HG02571 (cell line): ENCODE data around the gene MEGF8.
"Not testable (repeated sequence)": the region's sequence is repeated elsewhere in the genome, so short reads cannot be mapped to it uniquely, and the experiment has no call there.

Experiments
- ATAC-seq: cut with Tn5 transposase; IDR thresholded peaks from one replicate; pipeline ENCODE4 v1.9.1; 2021; ENCODE audit warnings: mild to moderate bottlenecking, moderate library complexity; ENCODE audit not compliant: unreplicated experiment

Gene MEGF8

DNA sequence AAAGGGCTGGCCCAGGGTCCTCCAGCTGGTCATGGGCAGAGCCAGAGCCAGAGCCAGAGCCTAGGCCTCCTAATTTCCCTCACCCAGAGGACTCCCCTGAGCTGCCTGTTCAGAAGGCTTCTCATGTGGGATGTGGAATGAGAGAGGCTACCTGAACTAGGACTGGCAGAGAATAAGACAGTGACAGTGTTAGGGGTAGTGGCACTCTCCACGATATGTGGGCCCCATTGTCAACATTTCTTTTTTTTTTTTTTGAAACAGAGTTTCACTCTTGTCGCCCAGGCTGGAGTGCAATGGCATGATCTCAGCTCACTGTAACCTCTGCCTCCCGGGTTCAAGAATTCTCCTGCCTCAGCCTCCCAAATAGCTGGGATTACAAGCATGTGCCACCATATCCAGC, 5.9 kb downstream of the MEGF8 start:
- not testable (repeated sequence) for ATAC-seq

DNA sequence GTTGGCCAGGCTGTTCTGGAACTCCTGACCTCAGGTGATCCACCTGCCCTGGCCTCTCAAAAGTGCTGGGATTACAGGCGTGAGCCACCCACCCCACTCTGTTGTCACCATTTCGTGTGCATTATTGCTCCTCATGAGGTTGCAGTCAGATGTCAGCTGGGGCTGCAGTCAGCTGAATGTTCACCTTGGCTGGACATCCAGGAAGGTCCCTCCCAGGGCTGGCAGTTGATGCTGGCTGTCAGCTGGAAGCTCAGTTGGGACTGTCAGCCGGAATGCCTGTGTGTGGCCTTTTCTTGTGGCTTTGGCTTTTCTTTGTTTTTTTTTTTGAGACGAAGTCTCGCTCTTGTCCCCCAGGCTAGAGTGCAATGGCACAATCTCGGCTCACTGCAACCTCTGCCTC, 6.6 kb downstream of the MEGF8 start:
- no peak for ATAC-seq

DNA sequence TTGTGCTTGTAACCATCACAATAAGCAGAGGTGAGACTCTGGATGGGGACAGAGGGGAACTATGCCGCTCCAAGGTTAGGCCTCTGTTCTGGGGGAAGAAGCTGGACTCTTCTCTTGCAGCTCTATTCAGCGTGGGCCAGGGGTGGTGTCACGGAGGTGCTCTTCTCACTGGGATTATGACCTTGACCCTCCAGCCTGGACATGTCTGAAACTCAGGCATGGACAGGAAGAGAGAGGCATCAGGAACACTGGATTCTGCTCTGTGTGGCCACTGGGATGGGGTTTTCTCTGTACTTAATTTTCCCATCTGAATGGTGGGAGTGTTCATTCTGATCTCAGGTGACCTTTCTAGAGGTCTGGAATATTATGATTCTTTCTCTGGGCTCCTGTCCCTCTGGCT, 7.6 kb downstream of the MEGF8 start:
- no peak for ATAC-seq

DNA sequence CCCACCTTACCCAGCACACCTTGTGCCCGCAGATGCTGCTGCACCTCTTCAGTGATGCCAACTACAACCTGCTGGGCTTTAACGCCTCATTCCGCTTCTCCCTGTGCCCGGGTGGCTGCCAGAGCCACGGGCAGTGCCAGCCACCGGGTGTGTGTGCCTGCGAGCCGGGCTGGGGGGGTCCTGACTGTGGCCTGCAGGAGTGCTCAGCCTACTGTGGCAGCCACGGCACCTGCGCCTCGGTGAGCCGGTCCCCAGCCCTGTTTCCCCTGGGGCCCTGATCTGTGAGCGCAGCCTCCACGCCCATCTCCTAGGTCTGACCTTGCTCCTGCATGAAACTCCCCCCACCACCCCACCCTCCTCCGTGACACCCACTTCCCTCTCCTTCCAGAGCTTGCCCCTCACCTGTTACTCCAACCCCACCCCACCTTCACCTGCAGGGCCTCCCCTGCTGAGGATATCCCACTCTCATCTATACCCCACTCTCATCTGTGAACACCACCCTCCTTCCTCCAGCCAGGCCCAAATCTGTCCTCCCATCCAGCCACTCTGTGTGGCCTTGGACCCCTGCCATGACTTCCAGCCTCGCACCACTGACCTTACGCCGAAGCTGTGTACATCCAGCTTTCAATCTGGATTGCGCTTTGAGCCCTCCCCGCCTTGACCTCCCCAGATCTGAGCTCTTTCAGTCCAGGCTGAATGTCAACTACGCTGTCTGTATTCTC, 8.7 kb downstream of the MEGF8 start:
- no peak for ATAC-seq

DNA sequence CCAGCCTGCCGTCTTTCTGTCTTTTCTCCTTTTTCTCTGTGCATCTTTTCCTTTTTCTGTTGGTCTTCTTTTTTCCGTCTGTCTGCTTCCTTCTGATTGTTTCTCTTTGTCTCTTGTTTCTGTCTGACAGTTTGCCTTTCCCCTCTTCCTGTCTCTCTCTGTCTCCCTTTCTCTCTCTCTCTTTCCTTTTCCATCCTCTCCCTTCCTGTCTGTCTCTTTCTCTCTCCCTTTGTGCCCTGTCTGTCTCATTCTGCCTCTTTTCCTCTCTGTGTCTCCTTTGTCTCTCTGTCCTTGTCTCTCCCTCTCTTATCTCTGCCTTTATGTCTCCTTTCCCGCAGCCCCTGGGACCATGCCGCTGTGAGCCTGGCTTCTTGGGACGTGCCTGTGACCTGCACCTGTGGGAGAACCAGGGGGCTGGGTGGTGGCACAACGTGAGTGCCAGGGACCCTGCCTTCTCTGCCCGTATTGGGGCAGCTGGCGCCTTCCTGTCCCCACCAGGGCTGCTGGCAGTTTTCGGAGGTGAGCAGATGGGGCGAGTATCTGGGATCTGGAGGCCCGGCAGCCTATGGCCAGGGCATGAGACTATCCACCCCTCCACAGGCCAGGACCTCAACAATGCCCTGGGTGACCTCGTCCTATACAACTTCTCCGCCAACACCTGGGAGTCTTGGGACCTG, 9.4 kb downstream of the MEGF8 start:
- no peak for ATAC-seq

DNA sequence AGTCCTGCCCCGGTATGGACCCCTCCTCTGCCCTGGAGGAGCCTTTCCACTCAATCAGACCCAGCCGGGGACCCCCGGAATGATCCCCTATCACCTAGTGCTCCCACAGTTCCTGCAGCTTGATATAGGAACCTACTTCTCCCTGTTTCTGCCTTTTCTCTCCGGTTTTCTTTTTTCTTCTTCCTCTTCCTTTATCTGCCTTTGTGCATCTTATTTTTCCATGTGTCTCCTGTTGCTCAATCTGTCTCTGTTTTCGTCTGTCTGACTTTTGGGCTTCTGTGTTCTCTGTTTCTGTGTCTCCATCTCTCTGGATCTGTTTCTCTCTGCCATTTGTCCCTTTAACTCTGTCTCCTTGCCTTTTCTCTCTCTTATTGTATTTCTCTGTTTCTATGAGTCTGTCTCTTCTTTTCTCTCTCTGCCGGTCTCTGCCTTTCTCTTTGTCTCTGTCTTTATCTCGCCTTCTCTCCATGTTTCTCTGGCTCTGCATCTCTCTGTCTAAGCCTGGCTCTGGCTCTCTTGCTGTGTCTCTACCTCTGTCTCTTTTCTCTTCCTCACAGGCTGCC, 10.0 kb downstream of the MEGF8 start:
- no peak for ATAC-seq

DNA sequence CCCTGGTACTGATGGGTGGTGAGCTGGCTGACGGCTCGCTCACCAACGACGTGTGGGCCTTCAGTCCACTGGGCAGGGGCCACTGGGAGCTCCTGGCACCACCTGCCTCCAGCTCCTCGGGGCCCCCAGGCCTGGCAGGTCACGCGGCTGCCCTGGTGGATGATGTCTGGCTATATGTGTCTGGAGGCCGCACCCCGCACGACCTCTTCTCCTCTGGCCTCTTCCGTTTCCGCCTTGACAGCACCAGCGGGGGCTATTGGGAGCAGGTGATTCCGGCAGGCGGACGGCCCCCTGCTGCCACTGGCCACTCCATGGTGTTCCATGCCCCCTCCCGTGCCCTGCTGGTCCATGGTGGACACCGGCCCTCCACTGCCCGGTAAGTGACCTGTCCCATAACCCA, 10.5 kb downstream of the MEGF8 start:
- ATAC-seq: no peak

DNA sequence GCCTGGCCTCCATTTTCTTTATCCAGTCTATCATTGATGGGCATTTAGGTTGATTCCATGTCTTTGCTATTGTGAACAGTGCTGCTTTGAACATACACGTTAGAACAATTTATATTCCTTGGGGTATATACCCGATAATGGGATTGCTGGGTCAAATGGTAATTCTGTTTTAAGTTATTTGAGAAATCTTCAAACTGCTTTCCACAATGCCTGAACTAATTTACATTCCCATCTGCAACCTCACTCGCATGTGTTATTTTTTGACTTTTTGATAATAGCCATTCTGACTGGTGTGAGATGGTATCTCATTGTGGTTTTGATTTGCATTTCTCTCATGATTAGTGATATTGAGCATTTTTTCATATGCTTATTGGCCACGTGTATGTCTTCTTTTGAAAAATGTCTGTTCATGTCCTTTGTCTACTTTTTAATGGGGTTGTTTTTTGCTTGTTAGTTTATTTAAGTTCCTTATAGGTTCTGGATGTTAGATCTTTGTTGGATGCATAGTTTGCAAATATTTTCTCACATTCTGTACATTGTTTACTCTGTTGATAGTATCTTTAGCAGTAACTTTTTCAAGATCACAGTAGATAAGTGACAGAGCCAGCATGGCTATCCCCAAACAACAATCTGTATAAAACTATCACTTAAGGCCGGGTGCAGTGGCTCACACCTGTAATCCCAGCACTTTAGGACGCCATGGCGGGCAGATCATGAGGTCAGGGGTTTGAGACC, 13.9 kb downstream of the MEGF8 start:
- ATAC-seq: not testable (repeated sequence)

DNA sequence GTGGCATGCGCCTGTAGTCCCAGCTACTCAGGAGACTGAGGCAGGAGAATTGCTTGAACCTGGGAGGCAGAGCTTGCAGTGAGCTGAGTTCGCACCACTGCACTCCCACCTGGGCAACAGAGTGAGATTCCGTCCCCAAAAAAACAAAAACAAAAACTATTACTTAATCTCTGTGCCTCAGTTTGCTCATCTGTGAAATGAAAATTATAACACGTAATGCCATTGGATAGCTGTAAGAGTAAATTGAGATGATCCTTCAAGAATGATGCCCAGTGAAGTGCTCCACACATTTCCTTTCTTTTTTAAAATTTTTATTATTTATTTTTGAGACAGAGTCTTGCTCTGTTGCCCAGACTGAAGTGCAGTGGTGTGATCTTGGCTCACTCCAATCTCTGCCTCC, 14.5 kb downstream of the MEGF8 start:
- ATAC-seq: not testable (repeated sequence)

DNA sequence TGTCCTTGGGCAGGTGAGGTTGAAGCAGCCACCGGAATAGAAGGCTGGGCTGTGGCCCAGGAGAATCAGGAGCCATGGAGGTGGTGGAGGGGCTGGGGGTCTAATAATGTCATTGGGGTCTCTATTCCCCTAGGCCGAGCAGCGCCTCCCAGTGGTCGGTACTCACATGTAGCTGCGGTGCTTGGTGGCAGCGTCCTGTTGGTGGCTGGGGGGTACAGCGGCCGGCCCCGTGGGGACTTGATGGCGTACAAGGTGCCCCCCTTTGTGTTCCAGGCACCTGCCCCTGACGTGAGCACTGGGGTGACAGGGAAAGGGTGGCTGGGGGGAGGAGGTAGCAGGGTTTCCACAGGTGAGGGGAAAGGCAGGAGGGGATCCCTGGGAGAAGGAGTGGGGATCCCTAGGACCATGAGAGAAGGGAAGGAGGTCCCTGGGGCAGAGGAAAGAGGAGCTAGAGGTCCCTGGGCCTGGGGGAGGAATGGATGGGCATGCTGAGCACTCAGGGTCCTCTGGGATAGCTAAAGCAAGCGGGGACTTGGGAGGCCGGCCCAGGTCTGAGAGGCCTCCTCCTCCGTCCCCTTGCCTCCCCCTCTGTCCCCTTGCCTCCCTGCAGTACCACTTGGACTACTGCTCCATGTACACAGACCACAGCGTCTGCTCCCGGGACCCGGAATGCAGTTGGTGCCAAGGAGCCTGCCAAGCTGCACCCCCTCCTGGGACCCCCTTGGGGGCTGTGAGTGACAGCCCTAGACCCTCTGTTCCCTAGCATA, 18.1 kb downstream of the MEGF8 start:
- ATAC-seq: no peak

DNA sequence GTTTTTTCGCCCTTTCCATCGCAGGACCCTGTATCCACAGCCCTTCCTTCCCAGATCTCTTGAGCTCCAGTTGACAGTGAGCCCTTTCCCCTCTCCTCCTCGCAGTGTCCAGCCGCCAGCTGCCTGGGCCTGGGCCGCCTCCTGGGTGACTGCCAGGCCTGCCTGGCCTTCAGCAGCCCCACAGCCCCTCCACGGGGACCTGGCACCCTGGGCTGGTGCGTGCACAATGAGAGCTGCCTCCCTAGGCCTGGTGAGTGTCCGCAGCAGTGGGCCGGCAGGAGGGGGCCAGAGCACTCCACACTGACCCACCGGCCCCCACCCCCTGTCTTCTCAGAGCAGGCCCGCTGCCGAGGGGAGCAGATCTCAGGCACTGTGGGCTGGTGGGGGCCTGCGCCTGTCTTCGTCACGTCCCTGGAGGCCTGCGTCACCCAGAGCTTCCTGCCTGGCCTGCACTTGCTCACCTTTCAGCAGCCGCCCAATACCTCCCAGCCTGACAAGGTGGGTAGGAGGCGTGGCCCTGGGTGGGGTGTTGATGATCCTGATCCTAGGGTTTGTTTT, 19.0 kb downstream of the MEGF8 start:
- no peak for ATAC-seq

DNA sequence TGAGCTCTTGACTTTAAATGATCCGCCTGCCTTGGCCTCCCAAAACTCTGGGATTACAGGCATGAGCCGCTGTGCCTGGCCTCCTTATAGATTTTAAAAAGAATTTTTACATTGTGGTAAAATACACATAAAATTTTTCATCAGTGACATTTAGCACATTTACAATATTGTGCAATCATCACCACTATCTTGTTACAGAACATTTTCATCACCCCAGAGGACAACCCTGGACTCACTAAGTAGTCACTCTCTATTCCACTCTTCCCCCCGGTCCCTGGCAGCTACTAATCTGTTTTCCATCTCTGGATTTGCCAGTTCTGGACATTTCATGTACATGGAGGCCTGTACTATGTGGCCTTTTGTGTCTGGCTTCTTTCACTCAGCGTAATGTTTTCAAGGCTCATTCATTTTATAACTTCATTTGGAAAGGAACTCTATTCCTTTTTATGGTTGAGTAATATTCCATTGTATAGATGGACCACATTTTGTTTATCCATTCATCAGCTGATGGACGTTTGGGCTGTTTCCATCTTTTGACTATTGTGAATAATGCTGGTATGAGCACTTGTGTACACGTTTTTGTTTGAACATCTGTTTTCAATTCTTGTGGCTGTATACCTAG, 19.9 kb downstream of the MEGF8 start:
- no peak for ATAC-seq

DNA sequence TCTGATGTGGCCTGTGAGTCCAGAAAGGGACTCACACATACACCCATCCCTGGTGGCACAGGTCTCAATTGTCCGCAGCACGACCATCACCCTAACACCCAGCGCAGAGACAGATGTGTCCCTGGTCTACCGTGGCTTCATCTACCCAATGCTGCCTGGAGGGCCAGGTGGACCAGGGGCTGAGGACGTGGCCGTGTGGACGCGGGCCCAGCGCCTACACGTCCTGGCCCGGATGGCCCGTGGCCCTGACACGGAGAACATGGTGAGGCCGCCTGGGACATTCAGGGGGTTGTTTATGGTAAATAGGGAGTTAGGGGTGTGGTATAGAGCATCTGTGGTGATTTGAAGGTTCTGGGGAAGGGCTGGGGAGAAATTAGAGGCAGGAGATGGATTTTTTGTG, 22.8 kb downstream of the MEGF8 start:
- ATAC-seq: no peak

DNA sequence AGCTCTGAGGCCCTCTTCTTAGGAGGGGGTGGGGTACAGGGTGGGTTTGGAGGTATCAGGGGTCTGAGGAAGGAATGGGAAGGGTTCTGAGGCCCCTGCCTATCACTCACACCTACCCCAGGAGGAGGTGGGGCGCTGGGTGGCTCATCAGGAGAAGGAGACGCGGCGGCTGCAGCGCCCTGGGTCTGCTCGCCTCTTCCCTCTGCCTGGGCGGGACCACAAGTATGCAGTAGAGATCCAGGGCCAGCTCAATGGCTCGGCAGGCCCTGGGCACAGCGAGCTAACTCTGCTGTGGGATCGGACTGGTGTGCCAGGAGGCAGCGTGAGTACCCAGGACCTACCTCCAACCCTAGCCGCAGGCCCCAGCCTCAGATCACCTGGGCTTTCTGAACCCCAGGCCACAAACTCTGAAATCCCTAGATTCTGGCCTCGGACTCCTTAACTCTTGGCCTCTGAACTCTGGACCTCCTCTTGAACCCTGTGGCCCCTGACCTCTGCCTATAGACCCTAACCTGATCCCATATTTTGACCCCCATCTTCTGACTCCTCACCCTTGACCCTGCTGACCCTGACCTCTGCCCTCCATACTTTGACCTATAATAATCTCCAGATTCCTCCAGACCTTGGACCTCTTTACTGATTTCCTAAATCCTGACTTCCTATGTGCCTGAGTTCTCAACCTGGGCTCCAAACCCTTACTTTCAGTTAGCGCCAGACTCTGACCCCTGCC, 24.1 kb downstream of the MEGF8 start:
- no peak for ATAC-seq

DNA sequence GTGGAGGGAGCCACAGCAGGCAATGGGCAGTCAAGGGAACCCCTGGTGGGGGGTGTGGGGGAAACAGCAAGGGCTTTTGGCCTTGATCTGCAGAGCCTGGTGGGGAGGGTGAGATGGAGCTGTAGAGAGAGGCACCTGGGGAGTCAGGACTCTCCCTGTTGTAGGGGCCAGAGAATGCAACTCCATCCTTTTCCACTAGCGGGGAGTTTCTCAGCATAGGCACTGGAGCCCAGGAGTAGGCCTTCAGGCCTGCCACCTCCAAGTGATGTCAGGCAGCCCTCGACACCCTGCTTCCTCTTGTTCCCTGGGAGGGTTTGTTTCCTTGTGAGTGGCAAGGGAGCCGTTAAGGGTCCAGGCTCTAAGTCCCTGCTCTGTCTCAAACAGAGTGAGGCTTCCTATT, 25.0 kb downstream of the MEGF8 start:
- no peak for ATAC-seq

DNA sequence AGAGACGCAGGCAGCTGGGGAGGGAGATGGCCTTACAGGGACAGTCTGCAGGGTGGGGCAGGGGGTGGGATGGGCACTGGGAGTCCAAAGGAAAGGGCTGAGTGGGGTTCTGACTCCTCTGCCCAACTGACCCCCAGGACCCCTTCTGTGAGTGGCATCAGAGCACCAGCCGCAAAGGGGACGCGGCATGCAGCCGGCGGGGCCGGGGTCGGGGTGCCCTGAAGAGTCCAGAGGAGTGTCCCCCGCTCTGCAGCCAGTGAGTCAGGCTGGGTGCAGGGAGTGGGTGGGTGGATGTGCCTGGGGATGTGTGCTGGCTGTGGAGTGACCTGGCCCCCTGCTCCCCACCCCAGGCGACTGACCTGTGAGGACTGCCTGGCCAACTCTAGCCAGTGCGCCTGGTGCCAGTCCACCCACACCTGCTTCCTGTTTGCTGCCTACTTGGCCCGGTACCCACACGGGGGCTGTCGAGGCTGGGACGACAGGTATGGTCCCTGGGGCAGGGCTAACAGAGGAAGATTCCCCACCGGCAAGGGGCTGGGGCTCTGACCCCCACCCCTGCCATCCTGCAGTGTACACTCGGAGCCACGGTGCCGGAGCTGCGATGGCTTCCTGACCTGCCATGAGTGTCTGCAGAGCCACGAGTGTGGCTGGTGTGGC, 25.8 kb downstream of the MEGF8 start:
- no peak for ATAC-seq

DNA sequence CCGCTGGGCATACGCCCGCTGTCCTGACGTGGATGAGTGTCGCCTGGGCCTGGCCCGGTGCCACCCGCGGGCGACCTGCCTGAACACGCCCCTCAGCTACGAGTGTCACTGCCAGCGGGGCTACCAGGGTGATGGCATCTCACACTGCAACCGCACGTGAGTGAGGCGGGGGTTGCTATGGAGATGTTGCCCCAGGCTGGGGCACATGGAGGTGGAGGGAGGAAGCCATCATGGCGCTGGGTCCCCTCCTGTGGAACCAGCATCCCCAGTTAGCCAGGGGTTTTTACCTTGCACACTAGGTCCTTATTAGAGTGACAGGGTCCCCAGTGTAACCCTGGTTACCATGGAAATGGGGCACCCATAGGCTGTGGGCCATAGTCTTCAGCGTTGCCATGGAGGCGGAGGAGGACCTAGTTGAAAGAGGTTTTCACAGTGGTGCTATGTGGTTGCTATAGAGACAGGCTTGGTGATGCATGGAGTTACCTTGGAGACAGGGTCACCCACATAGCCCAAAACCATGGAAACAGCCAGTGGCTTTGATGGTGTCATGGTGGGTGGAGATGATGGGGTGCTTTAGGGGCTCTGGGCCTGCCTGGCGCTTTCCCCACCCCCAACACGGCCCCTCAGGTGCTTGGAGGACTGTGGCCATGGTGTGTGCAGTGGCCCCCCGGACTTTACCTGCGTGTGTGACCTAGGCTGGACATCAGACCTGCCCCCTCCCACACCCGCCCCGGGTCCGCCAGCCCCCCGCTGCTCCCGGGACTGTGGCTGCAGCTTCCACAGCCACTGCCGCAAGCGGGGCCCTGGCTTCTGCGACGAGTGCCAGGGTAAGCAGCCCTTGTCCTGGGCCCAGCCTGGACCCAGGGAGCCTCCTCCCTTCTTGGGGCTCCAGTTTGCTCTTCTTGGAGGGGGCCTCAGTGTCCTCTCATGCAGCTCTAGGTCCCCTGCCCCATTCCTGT, 27.1 kb downstream of the MEGF8 start:
- ATAC-seq: no peak
